PC-3 (cell line): ENCODE measurements around the gene SLC45A1. TPM values are rescaled to one million over a fixed set of nuclear protein-coding genes. Genes with fewer than 3 reads are reported as not detected.

Experiments used
- ATAC-seq: fragments of 200-7000 bp; cut with Tn5 transposase; 2 replicates; pipeline ENCODE4 v1.9.1; 2020; ENCODE audit warnings: mild to moderate bottlenecking, moderate library complexity
- BruUV-seq: library from RNA; stranded (reverse); fragments of 400-500 nt; replicated peaks from 2 replicates; lab custom pipeline; 2021; lab: Mats Ljungman, UMichigan
- CTCF ChIA-PET: fragments of 300-600 bp; sonication (Branson Sonifier 250); formaldehyde crosslinking; loops from one replicate; lab custom pipeline; 2022; ENCODE audit warnings: antibody characterized with exemption; lab: Charles Lee
- POLR2A ChIA-PET: fragments of 300-600 bp; sonication (Branson Sonifier 250); formaldehyde crosslinking; loops from one replicate; lab custom pipeline; 2022; ENCODE audit warnings: antibody characterized with exemption; ENCODE audit not compliant: unreplicated experiment; lab: Charles Lee
- DNase-seq: peaks from one replicate; pipeline ENCODE4 v3.0.0-alpha.2; 2015
- H2AFZ ChIP-seq: fragments of 300-600 bp; sonication (generic); 2 replicates; pipeline ENCODE4 v1.6.0; 2016; ENCODE audit warnings: antibody characterized with exemption, low read length
- H3F3A ChIP-seq: fragments of 300-600 bp; sonication (generic); one replicate; pipeline ENCODE4 v1.6.0; 2017; ENCODE audit warnings: antibody characterized with exemption, low read length, control low read depth, mild to moderate bottlenecking; ENCODE audit not compliant: unreplicated experiment
- H3K27ac ChIP-seq: fragments of 300-600 bp; sonication (generic); 2 replicates; pipeline ENCODE4 v1.5.1; 2016; ENCODE audit warnings: mild to moderate bottlenecking, low read length
- H3K27me3 ChIP-seq: fragments of 300-600 bp; sonication (generic); 2 replicates; pipeline ENCODE4 v1.6.1; 2016; ENCODE audit warnings: low read length, mixed read lengths
- H3K36me3 ChIP-seq: fragments of 300-600 bp; sonication (generic); 2 replicates; pipeline ENCODE4 v1.6.1; 2016; ENCODE audit warnings: low read depth, mixed run types, low read length, mixed read lengths
- H3K4me1 ChIP-seq: fragments of 300-600 bp; sonication (generic); 2 replicates; pipeline ENCODE4 v1.5.1; 2016; ENCODE audit warnings: low read length; ENCODE audit not compliant: insufficient read depth
- H3K4me2 ChIP-seq: fragments of 300-600 bp; sonication (generic); 2 replicates; pipeline ENCODE4 v1.6.0; 2016; ENCODE audit warnings: low read length
- H3K4me3 ChIP-seq: fragments of 300-600 bp; sonication (generic); 2 replicates; pipeline ENCODE4 v1.5.1; 2016; ENCODE audit warnings: mild to moderate bottlenecking, low read length, mixed read lengths
- H3K79me2 ChIP-seq: fragments of 300-600 bp; sonication (generic); 2 replicates; pipeline ENCODE4 v1.6.1; 2017; ENCODE audit warnings: low read length, mixed read lengths
- H3K9ac ChIP-seq: fragments of 300-600 bp; sonication (generic); 2 replicates; pipeline ENCODE4 v1.6.0; 2016; ENCODE audit warnings: mild to moderate bottlenecking, low read length
- H3K9me2 ChIP-seq: fragments of 300-600 bp; sonication (generic); replicated peaks from 2 replicates; pipeline ENCODE4 v1.6.1; 2016; ENCODE audit warnings: mixed run types, low read length, mixed read lengths
- H3K9me3 ChIP-seq: fragments of 300-600 bp; sonication (generic); 2 replicates; pipeline ENCODE4 v1.6.1; 2016; ENCODE audit warnings: low read length, mixed read lengths
- H4K20me1 ChIP-seq: fragments of 300-600 bp; sonication (generic); 2 replicates; pipeline ENCODE4 v1.6.1; 2016; ENCODE audit warnings: low read length, mixed read lengths
- CTCF ChIP-seq: fragments of 300-600 bp; sonication (generic); conservative IDR thresholded peaks from 2 replicates; pipeline ENCODE4 v1.5.1; 2017; ENCODE audit warnings: antibody characterized with exemption, low read depth, mild to moderate bottlenecking, low read length
- EZH2 ChIP-seq: fragments of 300-600 bp; sonication (generic); IDR thresholded peaks from one replicate; pipeline ENCODE4 v1.6.1; 2017; ENCODE audit warnings: antibody characterized with exemption, mild to moderate bottlenecking, low read length; ENCODE audit not compliant: unreplicated experiment
- EZH2phosphoT487 ChIP-seq: fragments of 300-600 bp; sonication (generic); IDR thresholded peaks from 2 replicates; pipeline ENCODE4 v1.6.1; 2018; ENCODE audit warnings: mild to moderate bottlenecking, antibody characterized with exemption, low read length, borderline replicate concordance
- intact Hi-C: fragments of 100-400 bp; cut with micrococcal nuclease; formaldehyde crosslinking; loops from 2 replicates; pipeline ENCODE4 v1.9.0; 2023
- total RNA-seq: library from RNA; depleted of rRNA; stranded (reverse); fragments of >200 nt; gene quantifications from 2 replicates; pipeline ENCODE4 v1.2.3, GENCODE V29; 2014

SLC45A1 gene
- total RNA-seq, 1 experiment from 2014 or later = 0.62 TPM

- H3K9me3 ChIP-seq = no peaks in the 10 kb centered on the region
- intact Hi-C loops = no loop called here
- TF ChIP-seq EZH2 (no peak), EZH2phosphoT487 (no peak), CTCF (no peak)
- H2AFZ ChIP-seq = no peak overlapping the region
- no peaks in the 10 kb centered on the region for H3F3A ChIP-seq
- CTCF ChIA-PET = no interaction called here
- no peak overlapping the region for H3K27ac ChIP-seq
- H3K79me2 ChIP-seq = no peaks in the 10 kb centered on the region
- H3K4me3 ChIP-seq = no peak overlapping the region
- BruUV-seq = no TSS peak
- H3K4me1 ChIP-seq = peaks cover 15% of the 10 kb centered on the region
- no peaks in the 10 kb centered on the region for H4K20me1 ChIP-seq
- H3K9me2 ChIP-seq = no peaks in the 10 kb centered on the region
- DNase-seq = no peak
- POLR2A ChIA-PET = interaction anchor here (0.6 kb wide), 1 partner anchor 373 kb away, joined by 31 read pairs; no protein-coding TSS in a partner anchor
- ATAC-seq = no peak
- H3K9ac ChIP-seq = no peak overlapping the region
- no peaks in the 10 kb centered on the region for H3K27me3 ChIP-seq
- no peak overlapping the region for H3K4me2 ChIP-seq
- no peaks in the 10 kb centered on the region for H3K36me3 ChIP-seq
These were observed 29.7 kb downstream of the SLC45A1 start for GRCh38 chr1:8347635-8348034.

GRCh38 chr1:8348047-8348776, 30.3 kb downstream of the SLC45A1 start:
- no peaks in the 10 kb centered on the region for H3F3A ChIP-seq
- no peak overlapping the region for H3K9ac ChIP-seq
- H4K20me1 ChIP-seq = no peaks in the 10 kb centered on the region
- H3K27me3 ChIP-seq = no peaks in the 10 kb centered on the region
- no peaks in the 10 kb centered on the region for H3K36me3 ChIP-seq
- DNase-seq (no peak), ATAC-seq (no peak)
- no peaks in the 10 kb centered on the region for H3K9me2 ChIP-seq
- ChIA-PET POLR2A (interaction anchor here (0.5 to 0.6 kb wide), 2 partner anchors 30 to 374 kb away, joined by 3 to 31 read pairs; no protein-coding TSS in a partner anchor), CTCF (interaction anchor here (0.5 to 0.7 kb wide), 3 partner anchors 109 to 326 kb away, joined by 6 to 18 read pairs (median 8); no protein-coding TSS in a partner anchor)
- no peaks in the 10 kb centered on the region for H3K9me3 ChIP-seq
- no peak overlapping the region for H2AFZ ChIP-seq
- no peak overlapping the region for H3K4me2 ChIP-seq
- no peaks in the 10 kb centered on the region for H3K79me2 ChIP-seq
- TF ChIP-seq CTCF = no peak
- no peak for TF ChIP-seq EZH2phosphoT487
- TF ChIP-seq EZH2 = no peak
- no TSS peak for BruUV-seq
- no peak overlapping the region for H3K4me3 ChIP-seq
- no peak overlapping the region for H3K27ac ChIP-seq
- intact Hi-C loops = no loop called here
- H3K4me1 ChIP-seq = peaks cover 10% of the 10 kb centered on the region
